Stimulated activated memory B cell treated with anti-CD40 and anti-IgM and Interleukin-4, amounts not matched to agents 10 μg/mL and 1 μg/mL and 100 μg/mL, for 72 hours (primary cell): ENCODE data around the gene TTC19.
"Not testable (repeated sequence)": the region's sequence is repeated elsewhere in the genome, so short reads cannot be mapped to it uniquely, and the experiment has no call there.

Experiments used
- ATAC-seq: fragments of 150-1000 bp; cut with Tn5 transposase; 2 replicates; pipeline ENCODE4 v1.10.0; 2021
- H3K27ac Mint-ChIP-seq: one replicate; pipeline ENCODE4 v1.8.0; 2022; ENCODE audit warnings: mild to moderate bottlenecking, mixed read lengths
- H3K27me3 Mint-ChIP-seq: one replicate; pipeline ENCODE4 v1.8.0; 2022; ENCODE audit warnings: mixed read lengths
- H3K36me3 Mint-ChIP-seq: one replicate; pipeline ENCODE4 v1.8.0; 2022; ENCODE audit warnings: mixed read lengths
- H3K4me1 Mint-ChIP-seq: one replicate; pipeline ENCODE4 v1.8.0; 2022; ENCODE audit warnings: mixed read lengths
- H3K4me3 Mint-ChIP-seq: one replicate; pipeline ENCODE4 v1.8.0; 2022; ENCODE audit warnings: mild to moderate bottlenecking, moderate library complexity, mixed read lengths
- H3K9me3 Mint-ChIP-seq: one replicate; pipeline ENCODE4 v1.8.0; 2022; ENCODE audit warnings: mixed read lengths

The TTC19 gene

GRCh38 chr17:16037636-16038035, 38.0 kb downstream of the TTC19 start:
- Mint-ChIP-seq H3K27ac (peak overlapping the region; percentile 30), H3K9me3 (no peaks in the 10 kb centered on the region), H3K27me3 (no peaks in the 10 kb centered on the region), H3K36me3 (peaks cover 77% of the 10 kb centered on the region), H3K4me3 (no peak overlapping the region), H3K4me1 (peaks cover 9% of the 10 kb centered on the region)
- ATAC-seq, result no peak

GRCh38 chr17:16040710-16041251, 41.2 kb downstream of the TTC19 start:
- no peaks in the 10 kb centered on the region for H3K27me3 Mint-ChIP-seq
- no peaks in the 10 kb centered on the region for H3K4me1 Mint-ChIP-seq
- no peaks in the 10 kb centered on the region for H3K9me3 Mint-ChIP-seq
- no peak overlapping the region for H3K4me3 Mint-ChIP-seq
- ATAC-seq, result no peak
- H3K36me3 Mint-ChIP-seq, result peaks cover 81% of the 10 kb centered on the region
- no peak overlapping the region for H3K27ac Mint-ChIP-seq

GRCh38 chr17:16044487-16044886, 44.9 kb downstream of the TTC19 start:
- Mint-ChIP-seq H3K4me1 (no peaks in the 10 kb centered on the region), H3K27ac (peak overlapping the region; percentile 32), H3K4me3 (no peak overlapping the region), H3K9me3 (no peaks in the 10 kb centered on the region), H3K27me3 (no peaks in the 10 kb centered on the region), H3K36me3 (peaks cover 71% of the 10 kb centered on the region)
- no peak for ATAC-seq

GRCh38 chr17:16046966-16047365, 47.3 kb downstream of the TTC19 start:
- Mint-ChIP-seq H3K27me3 (no peaks in the 10 kb centered on the region), H3K4me3 (no peak overlapping the region), H3K27ac (no peak overlapping the region), H3K9me3 (no peaks in the 10 kb centered on the region), H3K4me1 (no peaks in the 10 kb centered on the region), H3K36me3 (peaks cover 63% of the 10 kb centered on the region)
- ATAC-seq, result no peak

GRCh38 chr17:16048811-16049449, 49.3 kb downstream of the TTC19 start:
- Mint-ChIP-seq H3K27me3 (no peaks in the 10 kb centered on the region), H3K36me3 (peaks cover 63% of the 10 kb centered on the region), H3K4me1 (peaks cover 6% of the 10 kb centered on the region), H3K27ac (no peak overlapping the region), H3K4me3 (no peak overlapping the region), H3K9me3 (no peaks in the 10 kb centered on the region)
- no peak for ATAC-seq

- ATAC-seq, result no peak
These were observed 51.2 kb downstream of the TTC19 start for GRCh38 chr17:16050844-16051243.

GRCh38 chr17:16052486-16052885, 52.9 kb downstream of the TTC19 start:
- Mint-ChIP-seq H3K4me3 (no peak overlapping the region), H3K9me3 (no peaks in the 10 kb centered on the region), H3K27ac (no peak overlapping the region), H3K36me3 (peaks cover 76% of the 10 kb centered on the region), H3K4me1 (peaks cover 10% of the 10 kb centered on the region), H3K27me3 (no peaks in the 10 kb centered on the region)
- no peak for ATAC-seq

More at GRCh38 chr17:16050844-16051243, 51.2 kb downstream of the TTC19 start:
- peaks cover 10% of the 10 kb centered on the region for H3K4me1 Mint-ChIP-seq
- H3K9me3 Mint-ChIP-seq, result no peaks in the 10 kb centered on the region
- no peaks in the 10 kb centered on the region for H3K27me3 Mint-ChIP-seq
- H3K36me3 Mint-ChIP-seq, result peaks cover 67% of the 10 kb centered on the region
- no peak overlapping the region for H3K4me3 Mint-ChIP-seq
- no peak overlapping the region for H3K27ac Mint-ChIP-seq

- H3K36me3 Mint-ChIP-seq, result peaks cover 76% of the 10 kb centered on the region
These were observed 55.5 kb downstream of the TTC19 start for GRCh38 chr17:16055139-16055538.

GRCh38 chr17:16061631-16062030, 62.0 kb downstream of the TTC19 start:
- Mint-ChIP-seq H3K9me3 (no peaks in the 10 kb centered on the region), H3K4me3 (no peak overlapping the region), H3K4me1 (no peaks in the 10 kb centered on the region), H3K36me3 (peaks cover 79% of the 10 kb centered on the region), H3K27me3 (no peaks in the 10 kb centered on the region), H3K27ac (no peak overlapping the region)
- ATAC-seq, result no peak

More at GRCh38 chr17:16055139-16055538, 55.5 kb downstream of the TTC19 start:
- H3K4me3 Mint-ChIP-seq, H3K4me1 Mint-ChIP-seq, H3K9me3 Mint-ChIP-seq, ATAC-seq, H3K27me3 Mint-ChIP-seq, H3K27ac Mint-ChIP-seq: not testable (repeated sequence)

GRCh38 chr17:16066125-16066524, 66.5 kb downstream of the TTC19 start:
- peaks cover 89% of the 10 kb centered on the region for H3K36me3 Mint-ChIP-seq
- H3K4me1 Mint-ChIP-seq, result no peaks in the 10 kb centered on the region
- H3K4me3 Mint-ChIP-seq, result no peak overlapping the region
- no peaks in the 10 kb centered on the region for H3K9me3 Mint-ChIP-seq
- ATAC-seq, result no peak
- no peaks in the 10 kb centered on the region for H3K27me3 Mint-ChIP-seq
- H3K27ac Mint-ChIP-seq, result no peak overlapping the region

GRCh38 chr17:16068323-16068722, 68.7 kb downstream of the TTC19 start:
- Mint-ChIP-seq H3K4me3 (no peak overlapping the region), H3K4me1 (no peaks in the 10 kb centered on the region), H3K27ac (no peak overlapping the region), H3K36me3 (peaks cover 75% of the 10 kb centered on the region), H3K27me3 (no peaks in the 10 kb centered on the region), H3K9me3 (no peaks in the 10 kb centered on the region)
- ATAC-seq, result no peak

GRCh38 chr17:16072031-16072430, 72.4 kb downstream of the TTC19 start:
- Mint-ChIP-seq H3K4me1 (no peaks in the 10 kb centered on the region), H3K4me3 (no peak overlapping the region), H3K9me3 (no peaks in the 10 kb centered on the region), H3K27ac (no peak overlapping the region), H3K27me3 (no peaks in the 10 kb centered on the region), H3K36me3 (peaks cover 57% of the 10 kb centered on the region)
- ATAC-seq, result no peak

GRCh38 chr17:16073845-16074244, 74.2 kb downstream of the TTC19 start:
- H3K4me3 Mint-ChIP-seq, result no peak overlapping the region
- H3K9me3 Mint-ChIP-seq, result no peaks in the 10 kb centered on the region
- no peaks in the 10 kb centered on the region for H3K27me3 Mint-ChIP-seq
- no peaks in the 10 kb centered on the region for H3K4me1 Mint-ChIP-seq
- H3K27ac Mint-ChIP-seq, result no peak overlapping the region
- H3K36me3 Mint-ChIP-seq, result peaks cover 57% of the 10 kb centered on the region
- ATAC-seq, result no peak

- Mint-ChIP-seq H3K27me3 (no peaks in the 10 kb centered on the region), H3K4me1 (no peaks in the 10 kb centered on the region), H3K4me3 (no peak overlapping the region), H3K9me3 (no peaks in the 10 kb centered on the region), H3K27ac (no peak overlapping the region), H3K36me3 (peaks cover 57% of the 10 kb centered on the region)
- ATAC-seq, result no peak
These were observed 74.8 kb downstream of the TTC19 start for GRCh38 chr17:16074423-16074822.

- Mint-ChIP-seq H3K27me3 (no peaks in the 10 kb centered on the region), H3K36me3 (peaks cover 49% of the 10 kb centered on the region), H3K4me3 (no peak overlapping the region), H3K27ac (no peak overlapping the region), H3K9me3 (no peaks in the 10 kb centered on the region), H3K4me1 (no peaks in the 10 kb centered on the region)
- ATAC-seq, result no peak
These were observed 76.3 kb downstream of the TTC19 start for GRCh38 chr17:16075949-16076348.
